K562 (cell line): ENCODE measurements around the gene TMEM255A. TPM values are rescaled to one million over a fixed set of nuclear protein-coding genes. Genes with fewer than 3 reads are reported as not detected.
A peak's percentile ranks its signal among the peaks of the same experiment; 100 is the strongest.

Experiments used
- ATAC-seq: fragments of 200-7000 bp; cut with Tn5 transposase; 3 replicates; pipeline ENCODE4 v1.9.1; 2020; ENCODE audit warnings: moderate library complexity
- BruUV-seq: library from RNA; stranded (reverse); fragments of 400-500 nt; replicated peaks from 2 replicates; lab custom pipeline; 2021; lab: Mats Ljungman, UMichigan
- CTCF ChIA-PET: fragments of 300-600 bp; formaldehyde crosslinking; extraction: SDS; loops from one replicate; lab custom pipeline; 2021; ENCODE audit warnings: low intra/inter-chr PET ratio; lab: Yijun Ruan, JAX
- POLR2A ChIA-PET: fragments of 300-600, 350-650 bp; sonication (Branson Sonifier 250); formaldehyde crosslinking; extraction: SDS; loops from one replicate; lab custom pipeline; 2021; ENCODE audit warnings: antibody characterized with exemption, inconsistent platforms; lab: Yijun Ruan, JAX
- DNase-seq, 4 experiments: peaks; one replicate each; pipeline versions ENCODE4 v3.0.0 to v3.0.0-alpha.2; 2011 to 2018; ENCODE audit warnings: low spot score in 3 of 4, mixed read lengths in 3 of 4; ENCODE audit errors: extremely low read depth in 1 of 4
- FAIRE-seq: peaks from 2 replicates; lab custom pipeline; 2011; peaks lifted over from hg19 to GRCh38; lab: Jason Lieb, UNC
- H2AFZ ChIP-seq: 2 replicates; pipeline ENCODE4 v1.6.0; 2011; ENCODE audit warnings: low read depth, low read length, control low read depth, inconsistent platforms
- H3K27ac ChIP-seq: fragments of 200-600 bp; 3 replicates; pipeline ENCODE4 v1.8.0; 2011; ENCODE audit warnings: low read depth, mild to moderate bottlenecking, control low read depth, inconsistent platforms, low read length, moderate library complexity, mixed read lengths; ENCODE audit errors: extremely low read depth
- H3K27me3 ChIP-seq, 2 experiments: fragments of 300-600 bp in 1 of 2; 2 replicates in 1 of 2; 3 replicates in 1 of 2; pipeline versions ENCODE4 v1.6.0 to v1.8.0; 2011; ENCODE audit warnings: inconsistent platforms in 2 of 2, low read length in 2 of 2, mild to moderate bottlenecking in 1 of 2, mixed read lengths in 1 of 2, moderate library complexity in 1 of 2; ENCODE audit not compliant: control insufficient read depth in 2 of 2, insufficient read depth in 2 of 2
- H3K36me3 ChIP-seq: fragments of 300-600 bp; 3 replicates; pipeline ENCODE4 v1.8.0; 2011; ENCODE audit warnings: mild to moderate bottlenecking, low read length, inconsistent platforms; ENCODE audit not compliant: control insufficient read depth, insufficient read depth
- H3K4me1 ChIP-seq, 2 experiments: fragments of 200-600 bp in 1 of 2; replicated peaks in 1 of 2; 2 replicates in 1 of 2; 3 replicates in 1 of 2; pipeline versions ENCODE4 v1.5.1 to v1.8.0; 2011; ENCODE audit warnings: inconsistent platforms in 2 of 2, low read length in 2 of 2, mild to moderate bottlenecking in 1 of 2, mixed read lengths in 1 of 2, moderate library complexity in 1 of 2; ENCODE audit not compliant: control insufficient read depth in 2 of 2, insufficient read depth in 2 of 2
- H3K4me2 ChIP-seq: 2 replicates; pipeline ENCODE4 v1.6.1; 2011; ENCODE audit warnings: low read length, control low read depth, inconsistent platforms, mixed read lengths; ENCODE audit not compliant: insufficient read depth
- H3K4me3 ChIP-seq: fragments of 200-600 bp; sonication (generic), shearing (Covaris generic); 2 replicates; pipeline ENCODE4 v1.5.1; 2016; ENCODE audit warnings: control low read depth, inconsistent platforms
- H3K79me2 ChIP-seq: fragments of 200-600 bp; 3 replicates; pipeline ENCODE4 v1.8.0; 2011; ENCODE audit warnings: low read length, inconsistent platforms; ENCODE audit not compliant: control insufficient read depth, insufficient read depth
- H3K9ac ChIP-seq, 2 experiments: 2 replicates each; pipeline versions ENCODE4 v1.6.0 to v1.6.1; 2011; ENCODE audit warnings: low read depth in 2 of 2, low read length in 2 of 2, control low read depth in 1 of 2, inconsistent platforms in 1 of 2, mild to moderate bottlenecking in 1 of 2, mixed read lengths in 1 of 2; ENCODE audit not compliant: insufficient read depth in 1 of 2
- H3K9me1 ChIP-seq: one replicate; pipeline ENCODE4 v1.6.0; 2011; ENCODE audit warnings: inconsistent platforms, mild to moderate bottlenecking, low read length, moderate library complexity; ENCODE audit not compliant: control insufficient read depth, insufficient read depth
- H3K9me3 ChIP-seq: replicated peaks from 2 replicates; pipeline ENCODE4 v1.5.1; 2011; ENCODE audit warnings: low read depth, low read length, inconsistent platforms; ENCODE audit not compliant: control insufficient read depth, insufficient read depth
- H4K20me1 ChIP-seq: replicated peaks from 2 replicates; pipeline ENCODE4 v1.6.1; 2011; ENCODE audit warnings: low read length, inconsistent platforms, mixed read lengths; ENCODE audit not compliant: control insufficient read depth, insufficient read depth
- ARID1B ChIP-seq: fragments of 450-650 bp; IDR thresholded peaks from 2 replicates; pipeline ENCODE4 v1.6.1; 2016; ENCODE audit warnings: antibody characterized with exemption, mild to moderate bottlenecking, inconsistent platforms
- BDP1 ChIP-seq: IDR thresholded peaks from 3 replicates; pipeline ENCODE4 v1.6.1; 2011; ENCODE audit not compliant: insufficient read length, insufficient read depth
- CBFA2T2 ChIP-seq: fragments of 450-650 bp; conservative IDR thresholded peaks from 2 replicates; pipeline ENCODE4 v1.6.1; 2017; ENCODE audit warnings: mild to moderate bottlenecking
- CBFA2T3 ChIP-seq: fragments of 450-650 bp; IDR thresholded peaks from 2 replicates; pipeline ENCODE4 v1.6.1; 2017
- DPF2 ChIP-seq: fragments of 450-650 bp; IDR thresholded peaks from 2 replicates; pipeline ENCODE4 v1.6.1; 2016
- GATA2 ChIP-seq: sonication (generic); formaldehyde crosslinking; IDR thresholded peaks from 2 replicates; pipeline ENCODE4 v1.4.0; 2020; ENCODE audit warnings: mild to moderate bottlenecking, missing genetic modification reagents
- ID3 ChIP-seq, 2 experiments: fragments of 250-450 bp in 1 of 2; fragments of 450-650 bp in 1 of 2; sonication (Bioruptor Pico) in 1 of 2; IDR thresholded peaks; 2 replicates each; pipeline versions ENCODE4 v1.6.1 to v1.8.0; 2016 to 2021; ENCODE audit warnings: mild to moderate bottlenecking in 2 of 2, moderate library complexity in 2 of 2, missing compliant biosample characterization in 1 of 2, missing genetic modification characterization in 1 of 2
- JUN ChIP-seq, 2 experiments: sonication (generic) in 1 of 2; formaldehyde crosslinking in 1 of 2; IDR thresholded peaks; 2 replicates each; pipeline versions ENCODE4 v1.6.1 to v1.8.0; 2012 to 2022; ENCODE audit warnings: borderline replicate concordance in 2 of 2, mild to moderate bottlenecking in 2 of 2, improper control_type of control experiment in 1 of 2, low read depth in 1 of 2, low read length in 1 of 2, missing genetic modification reagents in 1 of 2
- KDM1A ChIP-seq, 2 experiments: fragments of 450-650 bp; IDR thresholded peaks; 2 replicates each; pipeline ENCODE4 v1.6.1; 2016; ENCODE audit warnings: mild to moderate bottlenecking in 2 of 2
- NBN ChIP-seq: fragments of 450-650 bp; IDR thresholded peaks from 2 replicates; pipeline ENCODE4 v1.6.1; 2016; ENCODE audit warnings: low read depth, mild to moderate bottlenecking
- NCOR1 ChIP-seq: fragments of 450-650 bp; IDR thresholded peaks from 2 replicates; pipeline ENCODE4 v1.6.1; 2016; ENCODE audit warnings: mild to moderate bottlenecking, moderate library complexity
- POLR2AphosphoS5 ChIP-seq: IDR thresholded peaks from 2 replicates; pipeline ENCODE4 v1.6.1; 2011; ENCODE audit warnings: mild to moderate bottlenecking, low read depth, low read length, moderate library complexity; ENCODE audit not compliant: control insufficient read depth, insufficient read depth
- PRPF4 ChIP-seq: fragments of 200-400 bp; formaldehyde crosslinking; IDR thresholded peaks from one replicate; pipeline ENCODE4 v1.6.1; 2017; ENCODE audit warnings: low read length, low read depth, mild to moderate bottlenecking; ENCODE audit not compliant: insufficient read depth, poor library complexity, severe bottlenecking
- PTRF ChIP-seq: fragments of 450-650 bp; IDR thresholded peaks from 2 replicates; pipeline ENCODE4 v1.6.1; 2016; ENCODE audit warnings: mild to moderate bottlenecking, missing genetic modification characterization, missing compliant biosample characterization
- RCOR1 ChIP-seq, 2 experiments: IDR thresholded peaks; 2 replicates each; pipeline ENCODE4 v1.6.1; 2012; ENCODE audit warnings: low read depth in 2 of 2, low read length in 2 of 2, borderline replicate concordance in 1 of 2, improper control_type of control experiment in 1 of 2
- SMARCA4 ChIP-seq: fragments of 450-650 bp; IDR thresholded peaks from 2 replicates; pipeline ENCODE4 v1.6.1; 2016
- TAL1 ChIP-seq: fragments of 450-650 bp; IDR thresholded peaks from 2 replicates; pipeline ENCODE4 v1.6.1; 2016; ENCODE audit warnings: mild to moderate bottlenecking
- TCF3 ChIP-seq: sonication (generic); formaldehyde crosslinking; IDR thresholded peaks from 2 replicates; pipeline ENCODE4 v1.4.0; 2020; ENCODE audit warnings: mild to moderate bottlenecking, missing genetic modification reagents
- XRCC5 ChIP-seq: fragments of 200-400 bp; formaldehyde crosslinking; IDR thresholded peaks from 2 replicates; pipeline ENCODE4 v1.6.1; 2017; ENCODE audit warnings: low read depth, mild to moderate bottlenecking, low read length
- ZEB2 ChIP-seq: fragments of 450-650 bp; IDR thresholded peaks from 2 replicates; pipeline ENCODE4 v1.6.1; 2016
- ZNF121 ChIP-seq: sonication (generic); formaldehyde crosslinking; conservative IDR thresholded peaks from 2 replicates; pipeline ENCODE4 v1.8.0; 2022; ENCODE audit warnings: missing genetic modification reagents
- ZNF24 ChIP-seq: fragments of 450-650 bp; IDR thresholded peaks from 2 replicates; pipeline ENCODE4 v1.6.1; 2016
- ZNF324 ChIP-seq: fragments of 250-450 bp; sonication (Bioruptor Pico); IDR thresholded peaks from 2 replicates; pipeline ENCODE4 v1.4.0; 2020; ENCODE audit warnings: mild to moderate bottlenecking
- WGBS: fragments of 100-300 bp; shearing (Covaris generic); methylation state at CpG from one replicate; pipeline ENCODE4 v1.1.6; 2016; ENCODE audit warnings: low coverage, mixed read lengths; ENCODE audit not compliant: insufficient coverage; ENCODE audit errors: missing lambda C conversion rate; 5-methylcytosine and 5-hydroxymethylcytosine counted together
- in situ Hi-C: fragments of 300-500 bp; cut with MboI; formaldehyde crosslinking; loops from 4 replicates; pipeline ENCODE4 v1.15.0; 2018; ENCODE audit warnings: inconsistent platforms, mixed read lengths
- intact Hi-C: fragments of 100-400 bp; cut with micrococcal nuclease; formaldehyde crosslinking; loops from 2 replicates; pipeline ENCODE4 v1.14.2; 2022
- polyA plus RNA-seq, 8 experiments: library from polyadenylated mRNA; depleted of rRNA in 4 of 8; stranded (reverse) in 5 of 8; unstranded in 3 of 8; fragments of >200 nt; fragmentation: Nextera tagmentation in 2 of 8; fragmentation: Illumina TruSeq in 1 of 8; extraction: Ambion mirVana in 2 of 8; extraction: Trizol in 1 of 8; gene quantifications; 2 replicates each; pipeline versions ENCODE4 v1.2.1 to v1.2.3, GENCODE V29; 2011 to 2014; ENCODE audit warnings: inconsistent platforms in 1 of 8, missing spikeins in 1 of 8
- total RNA-seq, 7 experiments: library from RNA; depleted of rRNA in 6 of 7; stranded (reverse); fragments of >200 nt in 6 of 7; fragmentation: Illumina TruSeq in 2 of 7; extraction: Trizol in 2 of 7; gene quantifications; 2 replicates each; pipeline versions ENCODE4 v1.2.1 to v1.2.3, GENCODE V29; 2011 to 2021; ENCODE audit warnings: low replicate concordance in 1 of 7

Gene TMEM255A
- total and polyA plus RNA-seq, 9 of the 15 experiments (the other 6 are each of a cell fraction or from before 2014, with no cell fraction given), result 0.01 TPM; not detected in 8

GRCh38 chrX:120228187-120228908 lies 82.9 kb downstream of the TMEM255A start (continued):
- no peak for TF ChIP-seq ID3 (CRISPR knock-in tag; IDR thresholded peaks at IDR 0.05)
- TF ChIP-seq ID3 (tag; IDR thresholded peaks at IDR 0.05), result 0 out of 2 replicates have a peak, but pooled peaks have one; percentile 32
- TF ChIP-seq PTRF (tag), result 0 out of 2 replicates have a peak, but pooled peaks have one; percentile 33
- no peak for TF ChIP-seq ZEB2
- no peak for TF ChIP-seq PRPF4

GRCh38 chrX:120224388-120224787 lies 86.9 kb downstream of the TMEM255A start:
- no peak overlapping the region for H3K9ac ChIP-seq
- intact Hi-C loops, result no loop called here
- ATAC-seq, result peak; percentile 22; the same call in 1 of the 3 replicates
- ChIA-PET CTCF (no interaction called here), POLR2A (interaction anchor here (1.0 kb wide), 1 partner anchor 11 kb away, joined by 3 read pairs; no protein-coding TSS in a partner anchor)
- in situ Hi-C loops, result no loop called here
- no peaks in the 10 kb centered on the region for H3K27me3 ChIP-seq
- no peak overlapping the region for H2AFZ ChIP-seq
- H4K20me1 ChIP-seq, result no peaks in the 10 kb centered on the region
- no peaks in the 10 kb centered on the region for H3K9me1 ChIP-seq
- H3K27ac ChIP-seq, result no peak overlapping the region
- no peak overlapping the region for H3K4me3 ChIP-seq
- no peaks in the 10 kb centered on the region for H3K36me3 ChIP-seq
- no peak for FAIRE-seq
- 0 out of 2 replicates have a peak overlapping the region, but pooled peaks have one; percentile 0 for H3K4me2 ChIP-seq
- peaks cover 10% of the 10 kb centered on the region in 2 experiments; a peak in 4 of 5 replicates for H3K4me1 ChIP-seq
- peak in 1 of 4 experiments; percentile 34 for DNase-seq
- no peaks in the 10 kb centered on the region for H3K9me3 ChIP-seq
- BruUV-seq, result no TSS peak
- H3K79me2 ChIP-seq, result no peaks in the 10 kb centered on the region
- 31% methylated on average over 4 of the region's 4 CpGs for whole genome bisulfite sequencing
- TF ChIP-seq RCOR1 (IDR thresholded peaks at IDR 0.05; ENCODE audit: borderline replicate concordance in 1 of 2, low read depth in 2 of 2, low read length in 2 of 2) (peak in 1 of 2 experiments; percentile 38; a peak in 1 of 4 replicates), POLR2AphosphoS5 (peak; percentile 29; the same call in 1 of the 2 replicates), JUN (IDR thresholded peaks at IDR 0.05; ENCODE audit: borderline replicate concordance, low read depth, low read length) (no peak), JUN (CRISPR knock-in tag; IDR thresholded peaks at IDR 0.05; ENCODE audit: borderline replicate concordance) (no peak), CBFA2T3 (peak; percentile 75), NCOR1 (peak; percentile 61), KDM1A (IDR thresholded peaks at IDR 0.05) (peak; percentile 49 to 68; a peak in 2 of 4 replicates), ARID1B (peak; percentile 61), TCF3 (CRISPR knock-in tag) (peak; percentile 83), CBFA2T2 (peak; percentile 67), ZNF121 (CRISPR knock-in tag) (no peak), BDP1 (no peak), ZNF24 (0 out of 2 replicates have a peak, but pooled peaks have one; percentile 22), ZNF324 (CRISPR knock-in tag) (no peak), XRCC5 (no peak), NBN (no peak), GATA2 (CRISPR knock-in tag) (peak; percentile 83), DPF2 (peak; percentile 30; the same call in 1 of the 2 replicates), TAL1 (peak; percentile 56; the same call in 1 of the 2 replicates), SMARCA4 (0 out of 2 replicates have a peak, but pooled peaks have one; percentile 33)
